ENCODE measurements around the gene OR6B3. TPM values are rescaled to one million over a fixed set of nuclear protein-coding genes. Genes with fewer than 3 reads are reported as not detected.
"Not testable (repeated sequence)": the region's sequence is repeated elsewhere in the genome, so short reads cannot be mapped to it uniquely, and the experiment has no call there.

The OR6B3 gene
- total RNA-seq, 1 donor from 2014 or later = not detected

DNA sequence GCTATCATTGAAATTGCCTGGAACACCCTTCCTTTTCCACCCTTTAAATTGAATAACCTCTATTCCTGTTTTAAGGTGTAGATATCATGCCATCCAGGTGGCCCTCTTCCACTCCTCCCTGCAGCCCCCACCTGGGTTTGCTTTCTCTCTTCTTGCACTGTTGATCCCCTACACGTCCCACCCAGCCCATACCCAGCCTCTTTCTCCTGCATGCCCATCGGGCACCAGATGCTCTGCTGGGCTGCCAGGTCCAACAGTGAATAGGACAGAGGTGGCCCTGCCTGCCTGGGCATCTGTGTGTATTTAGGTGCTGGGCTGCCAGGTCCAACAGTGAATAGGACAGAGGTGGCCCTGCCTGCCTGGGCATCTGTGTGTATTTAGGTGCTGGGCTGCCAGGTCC is 9.2 kb downstream of the OR6B3 start:
- DNase-seq (ENCODE audit: low spot score) = not testable (repeated sequence)

GRCh38 chr2:240043279-240043989 is 9.9 kb downstream of the OR6B3 start:
- no peak for DNase-seq (ENCODE audit: low spot score)

- DNase-seq (ENCODE audit: low spot score) = no peak
Measured at GRCh38 chr2:240042740-240043139, 10.6 kb downstream of the OR6B3 start.

DNA sequence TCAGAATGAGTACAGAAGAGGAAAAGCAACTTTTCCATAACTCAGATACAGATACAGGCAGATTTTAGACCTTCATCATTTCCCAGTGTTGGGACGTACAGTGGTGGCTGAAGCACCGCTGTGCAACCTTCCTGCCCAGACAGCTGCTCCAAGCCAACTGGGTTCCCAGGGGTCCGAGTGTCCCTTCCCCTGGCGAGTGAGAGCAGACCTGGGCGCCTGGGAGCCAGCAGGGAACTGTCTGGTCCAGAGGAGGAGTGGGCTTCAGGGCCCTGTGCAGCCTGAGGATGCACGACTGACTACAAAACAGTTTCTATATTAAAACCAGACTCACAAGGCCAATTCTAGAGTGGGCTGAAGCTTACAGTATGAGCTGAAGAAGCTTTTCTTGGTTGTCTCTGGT is 12.0 kb downstream of the OR6B3 start:
- DNase-seq (ENCODE audit: low spot score) = no peak

GRCh38 chr2:240037358-240037757 is 16.0 kb downstream of the OR6B3 start:
- no peak for DNase-seq (ENCODE audit: low spot score)

DNA sequence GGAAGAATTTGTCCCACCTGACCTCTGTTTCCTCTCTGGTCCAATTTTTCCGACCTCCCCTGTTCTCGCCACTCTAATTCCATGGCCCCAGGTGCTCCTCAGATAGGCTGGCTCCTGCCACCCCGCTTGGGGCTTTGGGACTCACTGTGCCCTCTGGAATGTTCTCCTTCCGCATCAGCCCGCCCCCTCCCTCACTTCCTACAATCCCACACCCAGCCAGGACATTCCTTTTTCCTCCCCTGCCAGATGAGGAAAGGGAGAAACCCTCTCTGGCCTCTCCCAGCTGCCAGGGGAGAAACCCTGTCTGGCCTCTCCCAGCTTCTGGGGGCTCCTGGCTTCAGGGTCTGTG is 20.0 kb downstream of the OR6B3 start:
- no peak for DNase-seq (ENCODE audit: low spot score)

DNA sequence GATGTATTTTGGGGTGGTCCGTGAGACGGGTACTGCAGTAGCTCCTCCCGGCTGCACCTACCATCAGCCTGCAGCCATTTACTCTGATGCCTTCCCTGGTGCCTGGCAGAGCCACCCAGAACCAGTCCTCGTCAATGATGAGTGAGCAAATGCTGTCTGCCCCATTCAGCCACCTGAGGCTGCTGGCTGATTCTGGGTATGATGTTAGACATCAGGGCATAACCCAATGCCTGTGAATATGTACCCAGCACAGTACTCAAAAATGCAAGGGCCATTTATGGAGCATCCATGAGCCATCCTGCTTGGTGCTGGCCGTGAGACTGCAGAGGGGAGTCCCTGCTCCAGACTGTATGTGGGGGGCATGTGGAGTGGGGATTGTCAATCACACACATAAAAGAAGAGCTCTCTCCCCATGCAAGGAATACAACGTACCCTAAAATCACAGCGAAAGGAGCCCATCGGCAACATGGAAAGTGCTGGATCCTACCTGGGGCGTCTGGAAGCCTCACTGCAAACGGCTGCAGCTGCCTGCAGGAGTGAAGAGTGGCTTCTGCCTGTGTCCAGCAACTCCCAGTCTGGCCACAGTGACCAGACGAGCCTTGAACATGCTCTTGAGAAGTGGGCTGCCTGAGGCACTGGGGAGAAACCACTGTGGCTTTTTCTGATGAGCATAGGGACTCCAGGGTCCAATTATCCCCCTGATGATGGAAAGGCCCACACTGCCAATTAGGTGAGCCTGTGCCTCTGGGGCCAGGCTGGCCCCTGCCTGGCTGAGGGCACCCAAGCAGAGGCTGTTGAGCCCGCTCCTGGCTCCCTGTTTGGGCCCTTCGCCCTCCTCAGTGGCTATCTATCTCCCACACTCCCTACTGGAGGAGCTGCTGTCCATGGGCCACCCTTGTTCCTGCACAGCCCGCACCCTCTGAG is 20.7 kb downstream of the OR6B3 start:
- no peak for DNase-seq (ENCODE audit: low spot score)

GRCh38 chr2:240030379-240031094 is 22.8 kb downstream of the OR6B3 start, which contains the start of gene OR6B2:
Gene OR6B2 (minus strand): TSS chr2:240030429. CDS start chr2:240030429, 0 bp downstream.
- no peak for DNase-seq (ENCODE audit: low spot score)

- no peak for DNase-seq (ENCODE audit: low spot score)
Measured at GRCh38 chr2:240024766-240025165, 28.6 kb downstream of the OR6B3 start.

DNA sequence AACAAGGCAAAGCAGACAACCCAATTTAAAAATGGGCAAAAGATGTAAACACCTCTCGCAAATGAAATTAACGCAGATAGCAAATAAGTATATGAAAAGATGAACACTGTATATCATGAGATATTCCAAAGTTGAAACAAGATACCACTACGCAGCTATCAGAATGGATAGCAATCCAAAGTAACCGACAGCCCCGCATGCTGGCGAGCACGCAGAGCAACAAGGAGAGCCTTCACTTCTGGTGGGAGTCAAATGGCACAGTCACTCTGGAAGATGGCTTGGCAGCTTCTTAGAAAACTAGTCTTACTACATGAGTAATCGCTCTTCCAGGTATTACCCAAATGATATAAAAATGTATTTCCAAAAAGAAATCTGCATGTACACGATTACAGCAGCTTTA is 29.5 kb downstream of the OR6B3 start:
- no peak for DNase-seq (ENCODE audit: low spot score)

DNA sequence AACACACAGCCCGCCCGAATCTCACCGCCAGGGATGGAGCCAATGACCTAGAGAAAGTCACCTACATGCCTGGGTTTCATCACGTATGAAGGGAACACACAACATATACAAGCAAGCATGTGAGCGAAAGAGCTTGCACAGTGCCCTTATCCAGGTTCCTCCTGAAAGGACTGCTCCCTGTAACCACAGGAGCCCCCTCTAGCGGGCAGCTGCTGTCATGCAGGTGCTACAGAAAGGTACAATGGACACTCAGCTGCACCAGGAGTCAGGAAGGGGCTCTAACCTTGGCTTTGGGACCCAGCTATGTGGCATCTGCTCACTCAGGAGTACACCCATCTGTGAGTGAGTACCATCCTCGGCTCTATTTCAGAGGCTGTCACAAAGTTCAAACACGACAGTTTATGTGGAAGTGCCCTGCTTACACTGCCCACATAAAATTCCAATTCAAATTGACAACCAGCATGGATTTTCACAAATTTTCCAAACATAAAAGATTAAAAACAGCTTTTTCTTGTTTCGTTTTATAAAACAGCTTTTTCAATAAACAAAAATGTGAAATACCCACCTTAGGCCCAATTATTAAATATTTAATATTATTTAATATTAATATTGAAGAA is 31.7 kb downstream of the OR6B3 start:
- DNase-seq (ENCODE audit: low spot score) = peak; percentile 50

DNA sequence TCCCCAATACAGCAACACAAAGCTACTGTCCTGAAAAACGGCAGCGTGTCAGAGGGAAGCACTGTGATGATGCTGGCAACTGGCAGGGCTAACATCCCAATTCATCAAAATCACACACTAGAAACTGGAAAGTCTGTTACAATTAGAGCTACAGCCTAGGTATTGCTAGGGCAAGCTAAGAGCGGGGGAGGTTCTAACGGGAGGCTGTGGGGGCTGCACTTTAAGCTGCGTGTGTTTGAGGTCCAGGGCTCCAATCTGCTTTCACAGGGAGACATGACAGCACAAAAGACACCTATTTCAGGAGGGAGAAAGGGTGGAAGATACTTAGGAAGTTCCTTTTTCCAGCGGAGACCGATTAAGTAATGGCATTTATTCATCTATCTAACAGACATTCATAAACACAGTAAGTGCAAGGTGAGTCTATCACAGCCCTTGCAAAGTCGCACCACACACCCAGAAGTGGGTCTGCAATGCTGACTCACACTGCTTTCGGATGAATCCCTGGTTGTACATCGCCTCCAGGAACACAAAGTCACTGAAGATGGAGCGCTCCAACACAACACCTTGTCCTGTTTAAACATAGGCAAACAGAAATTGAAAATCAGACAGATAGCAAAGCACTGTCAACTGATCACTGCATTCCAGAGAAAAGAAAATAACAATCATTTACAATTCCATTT is 35.1 kb downstream of the OR6B3 start:
- no peak for DNase-seq (ENCODE audit: low spot score)

DNA sequence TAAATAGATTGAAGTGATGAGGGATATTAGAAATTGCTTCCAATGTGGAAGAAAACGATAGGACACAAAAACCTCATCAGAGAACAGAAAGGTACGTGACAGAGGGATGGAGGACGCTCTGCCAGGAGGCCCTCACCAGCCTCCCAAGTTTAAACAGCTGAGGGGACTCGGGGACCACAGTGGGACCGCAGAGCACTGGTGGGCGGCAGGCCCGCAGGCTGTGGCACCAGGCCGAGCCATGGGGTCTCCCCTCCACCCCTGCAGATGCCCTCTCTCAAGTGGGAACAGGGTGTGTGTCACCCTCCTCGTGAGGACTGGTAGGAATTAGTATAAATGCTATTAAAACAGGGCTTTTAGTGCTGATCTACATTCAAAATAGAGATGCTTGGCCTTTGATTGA is 39.0 kb downstream of the OR6B3 start:
- DNase-seq (ENCODE audit: low spot score) = no peak

DNA sequence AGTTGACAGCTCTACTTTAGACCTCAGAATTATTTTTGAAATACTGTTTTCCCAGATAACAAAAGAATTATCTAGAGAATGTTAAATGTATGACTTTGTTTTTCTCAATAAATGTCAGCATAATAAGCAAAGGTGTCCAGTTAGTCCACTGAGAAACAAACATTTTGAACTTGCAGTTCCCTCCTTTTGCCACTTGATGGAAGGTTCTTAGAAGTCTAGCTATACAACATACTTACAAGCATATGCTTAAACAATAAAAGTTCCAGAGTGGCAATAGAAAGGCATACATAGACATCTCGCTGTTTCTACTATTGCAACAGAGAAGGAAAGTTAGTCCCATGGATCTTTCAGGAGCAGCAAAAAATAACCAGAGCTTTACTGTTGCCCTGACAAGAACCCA is 40.0 kb downstream of the OR6B3 start:
- DNase-seq (ENCODE audit: low spot score) = no peak

DNA sequence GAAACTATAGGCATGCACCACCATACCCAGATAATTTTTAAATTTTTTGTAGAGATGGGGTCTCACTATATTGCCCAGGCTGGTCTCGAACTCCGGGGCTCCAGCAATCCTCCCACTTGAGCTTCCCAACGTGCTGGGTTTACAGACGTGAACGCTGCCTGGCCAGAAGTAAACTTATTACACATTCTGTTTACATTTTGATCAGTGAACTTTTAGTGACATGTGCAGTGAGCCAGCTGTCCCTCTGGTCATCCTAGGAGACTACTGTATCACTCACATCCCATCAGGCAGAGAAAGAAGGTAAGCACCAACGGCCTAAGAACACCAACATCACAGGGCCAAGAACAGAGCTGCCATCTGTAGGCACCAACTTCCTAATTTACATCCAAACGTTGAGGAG is 50.3 kb downstream of the OR6B3 start:
- no peak for DNase-seq (ENCODE audit: low spot score)

DNA sequence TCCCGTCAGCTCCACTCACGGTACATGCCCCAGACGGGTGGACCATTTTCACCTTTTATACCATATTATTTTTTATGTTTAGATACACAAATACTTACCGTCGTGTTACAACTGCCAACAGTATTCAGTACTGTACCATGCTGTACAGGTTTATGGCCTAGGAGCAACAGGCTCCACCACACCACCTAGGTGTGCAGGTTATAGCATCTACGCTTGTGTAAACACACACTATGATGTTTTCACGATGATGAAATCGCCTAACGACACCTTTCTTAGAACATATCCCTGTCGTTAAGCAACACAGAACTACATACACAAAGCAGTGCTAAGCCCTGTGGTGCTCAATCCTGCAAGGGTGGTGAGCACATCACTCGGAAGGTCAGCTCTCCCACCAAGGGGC is 52.6 kb downstream of the OR6B3 start:
- DNase-seq (ENCODE audit: low spot score) = no peak

DNA sequence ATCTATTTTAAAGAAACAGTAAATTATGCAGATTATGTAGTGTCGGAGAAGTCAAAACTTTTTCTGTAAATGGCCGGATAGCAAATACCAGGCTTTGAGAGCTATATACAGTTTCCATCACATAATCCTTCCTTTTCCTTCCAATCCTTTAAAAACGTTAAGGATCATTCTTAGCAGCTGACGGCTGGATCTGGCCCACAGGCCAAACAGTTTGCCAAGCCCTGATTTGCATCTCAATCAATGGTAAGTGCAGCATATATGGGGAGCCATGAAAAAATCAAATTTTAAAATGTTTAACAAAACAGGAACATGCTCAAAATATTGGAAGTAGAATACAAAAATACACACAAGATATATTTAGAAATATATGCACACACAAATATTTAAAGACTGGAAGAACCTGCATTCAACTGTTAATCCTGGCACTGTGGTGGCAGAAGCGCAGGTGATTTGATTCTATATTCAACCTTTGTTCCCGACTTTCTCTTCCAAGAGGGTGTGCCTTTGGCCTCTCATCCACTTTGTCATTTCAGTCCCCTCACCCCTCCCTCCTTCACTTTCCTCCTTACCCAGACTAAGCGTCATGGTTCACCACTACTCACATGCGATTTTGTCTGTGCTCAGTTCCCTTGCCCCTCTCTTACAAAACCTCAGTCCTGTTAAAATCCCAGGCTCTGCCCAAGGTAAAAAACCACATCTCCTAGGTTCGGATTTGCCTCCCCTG is 55.5 kb downstream of the OR6B3 start:
- DNase-seq (ENCODE audit: low spot score) = no peak

Measured in mucosa of gallbladder (tissue), 1 donor.